Measurements from ENCODE around the gene HINT3.
A peak's percentile ranks its signal among the peaks of the same experiment; 100 is the strongest.

HINT3 gene

GRCh38 chr6:125913864-125914351 is 42.7 kb upstream of the HINT3 start:
- no peaks in the 10 kb centered on the region for H3K36me3 ChIP-seq (ENCODE audit: insufficient read depth)
- H3K4me2 ChIP-seq: no peak overlapping the region
- H4K20me1 ChIP-seq (ENCODE audit: insufficient read depth): no peaks in the 10 kb centered on the region
- H3K4me1 ChIP-seq (ENCODE audit: low read depth, poor library complexity, severe bottlenecking): peaks cover 5% of the 10 kb centered on the region
- H3K27ac ChIP-seq: no peak overlapping the region
- no peaks in the 10 kb centered on the region for H3K27me3 ChIP-seq (ENCODE audit: insufficient read depth, low read depth)
- no peak for TF ChIP-seq CTCF (conservative IDR thresholded peaks at IDR 0.05; ENCODE audit: low read depth, low read length)
- H3K79me2 ChIP-seq (ENCODE audit: insufficient read depth, low read depth): no peaks in the 10 kb centered on the region
- no peak overlapping the region for H2AFZ ChIP-seq (ENCODE audit: low read depth)
- H3K9ac ChIP-seq: no peak overlapping the region
- H3K4me3 ChIP-seq (IDR thresholded peaks at IDR 0.05; ENCODE audit: insufficient read depth, low read depth, low read length): no peak overlapping the region

- H2AFZ ChIP-seq (ENCODE audit: low read depth): no peak overlapping the region
- H3K27ac ChIP-seq: no peak overlapping the region
- no peaks in the 10 kb centered on the region for H4K20me1 ChIP-seq (ENCODE audit: insufficient read depth)
- peaks cover 16% of the 10 kb centered on the region for H3K4me1 ChIP-seq (ENCODE audit: low read depth, poor library complexity, severe bottlenecking)
- TF ChIP-seq CTCF (conservative IDR thresholded peaks at IDR 0.05; ENCODE audit: low read depth, low read length): no peak
- no peak overlapping the region for H3K4me3 ChIP-seq (IDR thresholded peaks at IDR 0.05; ENCODE audit: insufficient read depth, low read depth, low read length)
- H3K27me3 ChIP-seq (ENCODE audit: insufficient read depth, low read depth): no peaks in the 10 kb centered on the region
- H3K9ac ChIP-seq: no peak overlapping the region
- H3K4me2 ChIP-seq: no peak overlapping the region
- H3K79me2 ChIP-seq (ENCODE audit: insufficient read depth, low read depth): no peaks in the 10 kb centered on the region
- no peaks in the 10 kb centered on the region for H3K36me3 ChIP-seq (ENCODE audit: insufficient read depth)
Observed at GRCh38 chr6:125918230-125918629, 38.3 kb upstream of the HINT3 start.

- H3K27ac ChIP-seq: peak overlapping the region; percentile 26; the same call in 1 of the 2 replicates
- H3K4me1 ChIP-seq (ENCODE audit: low read depth, poor library complexity, severe bottlenecking): peaks cover 16% of the 10 kb centered on the region
- no peak overlapping the region for H2AFZ ChIP-seq (ENCODE audit: low read depth)
- no peak for TF ChIP-seq CTCF (conservative IDR thresholded peaks at IDR 0.05; ENCODE audit: low read depth, low read length)
- H4K20me1 ChIP-seq (ENCODE audit: insufficient read depth): no peaks in the 10 kb centered on the region
- no peaks in the 10 kb centered on the region for H3K27me3 ChIP-seq (ENCODE audit: insufficient read depth, low read depth)
- no peaks in the 10 kb centered on the region for H3K79me2 ChIP-seq (ENCODE audit: insufficient read depth, low read depth)
- H3K9ac ChIP-seq: no peak overlapping the region
- H3K4me3 ChIP-seq (IDR thresholded peaks at IDR 0.05; ENCODE audit: insufficient read depth, low read depth, low read length): no peak overlapping the region
- H3K4me2 ChIP-seq: peak overlapping the region; percentile 47
- no peaks in the 10 kb centered on the region for H3K36me3 ChIP-seq (ENCODE audit: insufficient read depth)
Observed at GRCh38 chr6:125918681-125919566, 37.6 kb upstream of the HINT3 start.

DNA sequence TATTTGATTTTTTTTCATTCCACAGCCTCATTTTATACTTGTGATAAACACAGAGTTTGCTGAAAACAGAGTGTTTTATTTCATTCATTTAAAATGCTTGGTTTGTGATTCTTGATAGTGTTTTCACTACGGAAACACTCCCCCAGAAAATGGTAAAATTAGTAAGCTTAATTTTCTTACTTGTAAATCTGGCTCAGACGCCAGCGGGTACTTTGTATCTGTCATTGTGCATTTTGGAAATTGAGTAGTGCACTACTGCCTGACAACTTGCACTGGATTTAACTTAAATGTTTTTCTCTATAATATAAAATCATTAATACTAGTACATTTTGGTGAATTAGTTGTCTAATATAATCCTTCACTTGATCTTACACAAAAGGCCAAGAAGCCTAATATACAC is 37.0 kb upstream of the HINT3 start:
- Histone ChIP-seq H3K27ac (peak overlapping the region; percentile 26; the same call in 1 of the 2 replicates), H3K36me3 (ENCODE audit: insufficient read depth) (no peaks in the 10 kb centered on the region), H4K20me1 (ENCODE audit: insufficient read depth) (no peaks in the 10 kb centered on the region), H3K9ac (no peak overlapping the region), H3K4me3 (IDR thresholded peaks at IDR 0.05; ENCODE audit: insufficient read depth, low read depth, low read length) (no peak overlapping the region), H3K27me3 (ENCODE audit: insufficient read depth, low read depth) (no peaks in the 10 kb centered on the region), H3K79me2 (ENCODE audit: insufficient read depth, low read depth) (no peaks in the 10 kb centered on the region), H3K4me1 (ENCODE audit: low read depth, poor library complexity, severe bottlenecking) (peaks cover 16% of the 10 kb centered on the region), H3K4me2 (peak overlapping the region; percentile 47), H2AFZ (ENCODE audit: low read depth) (no peak overlapping the region)
- TF ChIP-seq CTCF (conservative IDR thresholded peaks at IDR 0.05; ENCODE audit: low read depth, low read length): no peak
